Breast epithelium (tissue), 4 donors: ENCODE results near the gene ADM2. TPM values are rescaled to one million over a fixed set of nuclear protein-coding genes. Genes with fewer than 3 reads are reported as not detected.

Experiments used
- DNase-seq, 2 donors: peaks; one replicate each; pipeline ENCODE4 v3.0.0-alpha.2; 2019; ENCODE audit warnings: low spot score in 2 of 2
- H3K27ac ChIP-seq, 2 donors: fragments of 200-600 bp; sonication (generic) in 1 of 2; one replicate each; pipeline ENCODE4 v1.5.1; 2016 to 2019; ENCODE audit warnings: mild to moderate bottlenecking in 1 of 2
- H3K27me3 ChIP-seq, 2 donors: fragments of 200-600 bp; sonication (generic) in 1 of 2; one replicate each; pipeline versions ENCODE4 v1.5.1 to v1.6.0; 2017 to 2019; ENCODE audit warnings: control low read depth in 1 of 2, mild to moderate bottlenecking in 1 of 2
- H3K36me3 ChIP-seq: fragments of 200-600 bp; one replicate; pipeline ENCODE4 v1.5.1; 2019
- H3K4me1 ChIP-seq, 2 donors: fragments of 200-600 bp; sonication (generic); one replicate each; pipeline ENCODE4 v1.5.1; 2016 to 2019; ENCODE audit warnings: control low read depth in 1 of 2
- H3K4me3 ChIP-seq, 3 donors: fragments of 200-600 bp; sonication (generic); 1 replicate in 2 of 3; 2 replicates in 1 of 3; pipeline ENCODE4 v1.5.1; 2016 to 2019; ENCODE audit warnings: mild to moderate bottlenecking in 3 of 3, moderate library complexity in 2 of 3
- H3K9me3 ChIP-seq, 2 donors: fragments of 200-600 bp; sonication (generic) in 1 of 2; one replicate each; pipeline ENCODE4 v1.5.1; 2016 to 2019; ENCODE audit warnings: control low read depth in 1 of 2
- CTCF ChIP-seq, 3 donors: fragments of 450-650 bp; IDR thresholded peaks; one replicate each; pipeline ENCODE4 v1.5.1; 2016 to 2017; ENCODE audit warnings: antibody characterized with exemption in 3 of 3, mild to moderate bottlenecking in 3 of 3, moderate library complexity in 3 of 3
- POLR2A ChIP-seq: fragments of 450-650 bp; IDR thresholded peaks from one replicate; pipeline ENCODE4 v1.6.1; 2016; ENCODE audit warnings: antibody characterized with exemption, mild to moderate bottlenecking, moderate library complexity
- POLR2AphosphoS5 ChIP-seq, 3 donors: sonication (generic); formaldehyde crosslinking; IDR thresholded peaks; one replicate each; pipeline ENCODE4 v1.6.1; 2017; ENCODE audit warnings: antibody characterized with exemption in 3 of 3
- intact Hi-C: fragments of 100-400 bp; cut with DNase I; formaldehyde crosslinking; loops from one replicate; pipeline ENCODE4 v1.15.1; 2023; ENCODE audit warnings: low total_unique reads
- total RNA-seq, 3 donors: library from RNA; depleted of rRNA; stranded (reverse); fragments of >200 nt; gene quantifications; one replicate each; pipeline ENCODE4 v1.1.0, GENCODE V29; 2016

ADM2 gene
- total RNA-seq, 3 donors from 2014 or later = 0.59 to 0.98 TPM; not detected in 1

- TF ChIP-seq CTCF (IDR thresholded peaks at IDR 0.05) = no peak
- no peak for TF ChIP-seq POLR2AphosphoS5 (IDR thresholded peaks at IDR 0.05)
- no peak for TF ChIP-seq POLR2A
Measured at GRCh38 chr22:50513175-50513574, 31.8 kb downstream of the ADM2 start.

GRCh38 chr22:50516068-50516467 is 34.7 kb downstream of the ADM2 start:
- intact Hi-C loops = no loop called here
- H3K36me3 ChIP-seq = no peaks in the 10 kb centered on the region
- H3K9me3 ChIP-seq = no peaks in the 10 kb centered on the region
- no peak for TF ChIP-seq POLR2AphosphoS5 (IDR thresholded peaks at IDR 0.05)
- no peak for TF ChIP-seq POLR2A
- no peak for TF ChIP-seq CTCF (IDR thresholded peaks at IDR 0.05)
- DNase-seq = no peak
- no peaks in the 10 kb centered on the region for H3K27me3 ChIP-seq
- H3K27ac ChIP-seq = no peak overlapping the region
- no peaks in the 10 kb centered on the region for H3K4me1 ChIP-seq
- H3K4me3 ChIP-seq = no peak overlapping the region

More at GRCh38 chr22:50513175-50513574, 31.8 kb downstream of the ADM2 start:
- intact Hi-C loops = no loop called here
- Histone ChIP-seq H3K4me1 (peaks cover 0 to 8% of the 10 kb centered on the region in 2 donors), H3K27ac (no peak overlapping the region), H3K36me3 (no peaks in the 10 kb centered on the region), H3K4me3 (no peak overlapping the region), H3K9me3 (no peaks in the 10 kb centered on the region), H3K27me3 (no peaks in the 10 kb centered on the region)
- no peak for DNase-seq

GRCh38 chr22:50516891-50517290 is 35.5 kb downstream of the ADM2 start:
- Histone ChIP-seq H3K36me3 (peaks cover 1% of the 10 kb centered on the region), H3K4me3 (no peak overlapping the region), H3K27me3 (no peaks in the 10 kb centered on the region), H3K9me3 (no peaks in the 10 kb centered on the region), H3K27ac (no peak overlapping the region), H3K4me1 (no peaks in the 10 kb centered on the region)
- intact Hi-C loops = no loop called here
- no peak for TF ChIP-seq POLR2A
- TF ChIP-seq CTCF (IDR thresholded peaks at IDR 0.05) = no peak
- no peak for TF ChIP-seq POLR2AphosphoS5 (IDR thresholded peaks at IDR 0.05)
- no peak for DNase-seq

GRCh38 chr22:50517495-50518260 is 36.3 kb downstream of the ADM2 start:
- Histone ChIP-seq H3K27ac (no peak overlapping the region), H3K4me3 (no peak overlapping the region), H3K9me3 (no peaks in the 10 kb centered on the region), H3K27me3 (no peaks in the 10 kb centered on the region), H3K4me1 (no peaks in the 10 kb centered on the region), H3K36me3 (peaks cover 7% of the 10 kb centered on the region)
- DNase-seq = no peak
- TF ChIP-seq POLR2AphosphoS5 (IDR thresholded peaks at IDR 0.05) (no peak), CTCF (IDR thresholded peaks at IDR 0.05) (no peak), POLR2A (no peak)
- intact Hi-C loops = no loop called here

- intact Hi-C loops = no loop called here
- Histone ChIP-seq H3K36me3 (peaks cover 13% of the 10 kb centered on the region), H3K9me3 (no peaks in the 10 kb centered on the region), H3K4me1 (no peaks in the 10 kb centered on the region), H3K27me3 (no peaks in the 10 kb centered on the region), H3K4me3 (no peak overlapping the region), H3K27ac (no peak overlapping the region)
- no peak for DNase-seq
- TF ChIP-seq POLR2AphosphoS5 (IDR thresholded peaks at IDR 0.05) (no peak), CTCF (IDR thresholded peaks at IDR 0.05) (no peak), POLR2A (no peak)
Measured at GRCh38 chr22:50518606-50519005, 37.3 kb downstream of the ADM2 start.
